ENCODE data around the gene OLA1.

OLA1 gene

DNA sequence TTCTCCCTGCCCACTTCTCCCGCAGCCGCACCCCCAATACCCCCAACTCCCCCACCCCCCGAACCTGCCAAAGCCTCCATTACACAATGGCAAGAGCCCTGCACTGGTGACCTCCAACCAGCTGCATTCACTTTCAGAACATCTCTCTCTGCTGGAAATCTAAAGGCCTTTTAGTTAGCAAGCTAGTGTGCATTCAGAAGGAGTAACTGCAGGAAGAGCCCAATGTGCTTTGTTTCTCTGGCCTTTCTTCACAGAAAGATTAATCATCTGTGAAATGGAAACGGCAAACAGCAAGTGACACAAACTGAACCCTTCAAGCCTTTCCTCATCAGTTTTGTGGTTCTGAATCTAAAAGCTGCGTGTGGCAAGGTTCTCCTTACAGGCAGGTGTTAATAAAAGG lies 124.2 kb downstream of the OLA1 start:
- TF ChIP-seq CTCF (conservative IDR thresholded peaks at IDR 0.05; ENCODE audit: control insufficient read depth, insufficient read depth, low read depth, low read length): no peak
- no peak for DNase-seq (ENCODE audit: low read depth)
- no peak overlapping the region for H3K4me3 ChIP-seq (ENCODE audit: control insufficient read depth, low read depth, low read length)

DNA sequence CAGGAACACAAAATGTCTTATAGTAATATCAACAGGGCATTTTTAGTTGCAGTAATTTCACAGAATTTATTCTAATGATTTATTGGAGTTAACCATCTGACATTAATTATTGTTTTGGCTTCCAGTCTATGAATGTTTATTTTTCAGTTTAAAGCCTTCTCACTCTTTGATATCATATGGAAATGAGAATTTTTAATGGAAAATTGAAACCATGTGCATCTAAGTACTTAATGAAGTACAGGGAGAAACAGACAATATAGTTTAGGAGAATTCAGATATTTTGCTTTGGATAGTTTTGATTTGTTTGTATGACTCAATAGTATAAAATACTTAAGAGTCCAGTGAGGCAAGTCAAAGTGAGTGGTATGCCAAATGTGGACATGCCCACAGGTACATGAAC lies 126.1 kb downstream of the OLA1 start:
- TF ChIP-seq CTCF (conservative IDR thresholded peaks at IDR 0.05; ENCODE audit: control insufficient read depth, insufficient read depth, low read depth, low read length): no peak
- peak; percentile 30 for DNase-seq (ENCODE audit: low read depth)

GRCh38 chr2:174121612-174122011 lies 126.7 kb downstream of the OLA1 start:
- DNase-seq (ENCODE audit: low read depth): no peak
- no peak overlapping the region for H3K4me3 ChIP-seq (ENCODE audit: control insufficient read depth, low read depth, low read length)
- TF ChIP-seq CTCF (conservative IDR thresholded peaks at IDR 0.05; ENCODE audit: control insufficient read depth, insufficient read depth, low read depth, low read length): no peak

More for the DNA sequence above, 126.1 kb downstream of the OLA1 start:
- no peak overlapping the region for H3K4me3 ChIP-seq (ENCODE audit: control insufficient read depth, low read depth, low read length)

DNA sequence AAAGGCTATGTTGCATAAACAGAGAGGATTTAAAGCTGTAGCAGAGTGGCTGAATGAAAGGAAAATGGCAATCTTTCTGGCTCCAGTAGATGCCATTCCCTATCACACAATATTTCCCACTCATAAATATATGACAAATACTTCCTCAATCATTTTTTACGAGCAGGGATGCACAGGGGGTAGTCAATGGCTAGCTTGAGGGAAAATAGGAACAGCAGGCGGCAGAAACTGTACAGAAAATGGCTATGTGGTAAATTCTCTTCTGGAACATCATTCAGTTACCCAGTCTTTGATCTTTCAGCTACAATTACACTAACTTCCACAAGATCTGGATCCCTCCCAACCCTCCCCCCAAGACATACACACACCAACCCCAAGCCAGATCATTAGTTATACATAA lies 127.2 kb downstream of the OLA1 start:
- no peak for DNase-seq (ENCODE audit: low read depth)
- H3K4me3 ChIP-seq (ENCODE audit: control insufficient read depth, low read depth, low read length): no peak overlapping the region
- TF ChIP-seq CTCF (conservative IDR thresholded peaks at IDR 0.05; ENCODE audit: control insufficient read depth, insufficient read depth, low read depth, low read length): no peak

DNA sequence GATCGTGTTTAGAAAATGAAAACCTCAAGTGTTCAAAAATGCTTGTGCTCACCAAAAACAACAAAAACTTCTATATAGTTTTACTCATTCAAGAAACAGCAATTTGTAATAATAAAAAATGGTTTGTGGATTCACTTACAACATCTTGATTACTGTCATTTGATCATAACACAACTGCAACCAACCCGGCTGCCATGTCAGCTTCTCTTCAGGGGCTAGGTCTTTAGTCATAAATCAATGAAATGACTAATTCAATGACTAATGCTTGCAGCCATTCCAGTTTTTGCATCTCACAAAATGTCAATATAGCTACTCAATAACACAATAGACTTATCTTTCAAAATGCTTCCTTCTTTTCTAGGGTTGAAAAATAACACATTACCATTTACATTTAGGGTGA lies 128.0 kb downstream of the OLA1 start:
- no peak for TF ChIP-seq CTCF (conservative IDR thresholded peaks at IDR 0.05; ENCODE audit: control insufficient read depth, insufficient read depth, low read depth, low read length)
- DNase-seq (ENCODE audit: low read depth): peak; percentile 70
- H3K4me3 ChIP-seq (ENCODE audit: control insufficient read depth, low read depth, low read length): no peak overlapping the region

DNA sequence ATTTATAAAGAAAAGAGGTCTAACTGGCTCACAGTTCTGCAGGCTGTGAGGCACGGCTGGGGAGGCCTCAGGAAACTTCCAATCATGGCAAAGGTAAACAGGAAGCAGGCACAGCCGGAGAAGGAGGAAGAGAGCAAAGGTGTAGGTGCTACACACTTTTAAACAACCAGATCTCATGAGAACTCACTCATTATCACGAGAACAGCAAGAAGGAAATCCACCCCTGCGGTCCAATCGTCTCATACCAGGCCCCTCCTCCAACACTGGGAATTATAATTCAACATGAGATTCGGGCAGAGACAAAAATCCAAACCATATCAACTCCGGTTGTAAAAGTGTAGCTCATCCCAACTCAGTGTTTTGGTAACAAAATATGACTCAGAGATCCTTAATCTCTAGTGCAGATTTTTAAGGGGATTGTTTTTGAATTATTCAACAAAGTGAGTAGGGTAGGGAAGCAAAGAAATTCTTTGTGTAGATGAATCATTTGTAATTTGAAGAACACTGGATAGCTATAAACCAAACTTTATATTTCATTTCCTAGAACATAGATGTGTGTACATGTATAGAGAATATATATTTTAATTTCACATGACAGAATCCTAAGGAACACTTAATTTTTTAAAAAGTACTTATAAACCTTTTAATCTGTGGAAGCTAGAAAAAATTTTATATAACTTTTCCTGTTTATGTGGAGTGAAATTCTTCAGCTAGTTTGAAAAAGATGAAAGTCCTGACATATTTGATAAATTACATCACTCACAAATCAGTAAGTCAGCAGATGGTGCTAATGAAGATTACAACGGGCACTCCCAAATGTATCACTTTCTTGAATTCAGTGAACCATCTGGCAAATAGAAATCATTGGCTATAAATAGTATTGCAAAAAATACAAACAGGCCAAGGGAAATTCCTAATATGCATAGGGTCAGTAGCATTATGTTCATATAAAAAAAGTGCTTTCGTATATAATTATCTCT lies 130.1 kb downstream of the OLA1 start:
- no peak for TF ChIP-seq CTCF (conservative IDR thresholded peaks at IDR 0.05; ENCODE audit: control insufficient read depth, insufficient read depth, low read depth, low read length)
- no peak overlapping the region for H3K4me3 ChIP-seq (ENCODE audit: control insufficient read depth, low read depth, low read length)
- peak; percentile 79 for DNase-seq (ENCODE audit: low read depth)
